GM18517 (cell line): ENCODE data around the gene KIAA0753.

Source experiments
- ATAC-seq: cut with Tn5 transposase; IDR thresholded peaks from one replicate; pipeline ENCODE4 v1.9.1; 2021; ENCODE audit warnings: mild to moderate bottlenecking, moderate library complexity; ENCODE audit not compliant: unreplicated experiment

Gene KIAA0753

GRCh38 chr17:6640536-6641246, at the start of gene KIAA0753, which contains the start of gene TXNDC17:
Gene KIAA0753, minus strand, starts transcription at chr17:6640711. Its CDS starts 5,608 bp downstream, at chr17:6635103.
Gene TXNDC17, plus strand, starts transcription at chr17:6641060. Its CDS starts 23 bp downstream, at chr17:6641083.
- ATAC-seq: peak; percentile 77

- no peak for ATAC-seq
Measured at GRCh38 chr17:6688944-6689343, 48.4 kb upstream of the KIAA0753 start.

GRCh38 chr17:6686026-6686425, 45.5 kb upstream of the KIAA0753 start:
- no peak for ATAC-seq

- ATAC-seq: no peak
Measured at GRCh38 chr17:6684881-6685767, 44.6 kb upstream of the KIAA0753 start.

GRCh38 chr17:6684460-6684783, 43.9 kb upstream of the KIAA0753 start:
- no peak for ATAC-seq

- no peak for ATAC-seq
Measured at GRCh38 chr17:6683730-6684459, 43.4 kb upstream of the KIAA0753 start.

- no peak for ATAC-seq
Measured at GRCh38 chr17:6683081-6683684, 42.7 kb upstream of the KIAA0753 start.

GRCh38 chr17:6682339-6682738, 41.8 kb upstream of the KIAA0753 start:
- ATAC-seq: no peak

GRCh38 chr17:6681671-6682070, 41.2 kb upstream of the KIAA0753 start:
- no peak for ATAC-seq

GRCh38 chr17:6681176-6681575, 40.7 kb upstream of the KIAA0753 start:
- ATAC-seq: no peak

- no peak for ATAC-seq
Measured at GRCh38 chr17:6679241-6679640, 38.7 kb upstream of the KIAA0753 start.

- no peak for ATAC-seq
Measured at GRCh38 chr17:6677946-6678345, 37.4 kb upstream of the KIAA0753 start.

GRCh38 chr17:6677158-6677831, 36.8 kb upstream of the KIAA0753 start:
- no peak for ATAC-seq

GRCh38 chr17:6676802-6677157, 36.3 kb upstream of the KIAA0753 start:
- ATAC-seq: no peak

GRCh38 chr17:6675201-6675825, 34.8 kb upstream of the KIAA0753 start:
- ATAC-seq: no peak

- no peak for ATAC-seq
Measured at GRCh38 chr17:6674586-6674985, 34.1 kb upstream of the KIAA0753 start.

- ATAC-seq: no peak
Measured at GRCh38 chr17:6671431-6671830, 30.9 kb upstream of the KIAA0753 start.

GRCh38 chr17:6670999-6671398, 30.5 kb upstream of the KIAA0753 start:
- ATAC-seq: no peak

- ATAC-seq: no peak
Measured at GRCh38 chr17:6670571-6670970, 30.1 kb upstream of the KIAA0753 start.
